Urinary bladder (tissue), 4 donors: Measurements from ENCODE around the gene WDFY4. TPM values are rescaled to one million over a fixed set of nuclear protein-coding genes. Genes with fewer than 3 reads are reported as not detected.

Experiments used
- DNase-seq: peaks from one replicate; pipeline ENCODE4 v3.0.0-alpha.2; 2015; ENCODE audit errors: extremely low spot score
- H3K27ac ChIP-seq: one replicate; pipeline ENCODE4 v1.5.1; 2013; ENCODE audit warnings: low read depth, mild to moderate bottlenecking, moderate library complexity
- H3K36me3 ChIP-seq: one replicate; pipeline ENCODE4 v1.6.1; 2013; ENCODE audit warnings: mild to moderate bottlenecking, moderate library complexity; ENCODE audit not compliant: insufficient read depth
- H3K4me1 ChIP-seq: one replicate; pipeline ENCODE4 v1.6.1; 2013; ENCODE audit warnings: mild to moderate bottlenecking, moderate library complexity; ENCODE audit not compliant: insufficient read depth
- H3K4me3 ChIP-seq: one replicate; pipeline ENCODE4 v1.5.1; 2013; ENCODE audit warnings: low read depth, low read length
- WGBS: extraction: QIAGEN DNeasy Blood & Tissue Kit; methylation state at CpG from one replicate; pipeline ENCODE4 v1.1.7; 2013; 5-methylcytosine and 5-hydroxymethylcytosine counted together
- polyA plus RNA-seq: library from polyadenylated mRNA; stranded (reverse); fragments of 200-250 nt; gene quantifications from one replicate; pipeline ENCODE4 v1.2.3, GENCODE V29; 2013
- total RNA-seq: library from RNA; depleted of rRNA; stranded (reverse); fragments of >200 nt; gene quantifications from one replicate; pipeline ENCODE4 v1.2.3, GENCODE V29; 2014
- donor health status: healthy with polysubstance abuse.
- donor health status: healthy.

Gene WDFY4
- total and polyA plus RNA-seq, 2 donors: 2.0 to 4.9 TPM

- 95% methylated on average over 12 of the region's 12 CpGs for WGBS
- DNase-seq: no peak
- no peaks in the 10 kb centered on the region for H3K4me1 ChIP-seq
- H3K27ac ChIP-seq: no peak overlapping the region
- no peak overlapping the region for H3K4me3 ChIP-seq
- no peaks in the 10 kb centered on the region for H3K36me3 ChIP-seq
These were observed 290.0 kb downstream of the WDFY4 start for GRCh38 chr10:48974510-48975156.

GRCh38 chr10:48976196-48976595, 291.5 kb downstream of the WDFY4 start:
- Histone ChIP-seq H3K36me3 (no peaks in the 10 kb centered on the region), H3K4me1 (no peaks in the 10 kb centered on the region), H3K27ac (no peak overlapping the region), H3K4me3 (no peak overlapping the region)
- no peak for DNase-seq

GRCh38 chr10:48978318-48978717, 293.6 kb downstream of the WDFY4 start:
- no peak for DNase-seq

GRCh38 chr10:48981310-48981907, 296.7 kb downstream of the WDFY4 start:
- Histone ChIP-seq H3K4me1 (no peaks in the 10 kb centered on the region), H3K27ac (no peak overlapping the region), H3K36me3 (no peaks in the 10 kb centered on the region), H3K4me3 (no peak overlapping the region)
- no peak for DNase-seq
- WGBS: 33% methylated on average over 12 of the region's 12 CpGs

More at GRCh38 chr10:48978318-48978717, 293.6 kb downstream of the WDFY4 start:
- WGBS: 90% methylated on average over 5 of the region's 5 CpGs
- no peak overlapping the region for H3K4me3 ChIP-seq
- no peak overlapping the region for H3K27ac ChIP-seq
- no peaks in the 10 kb centered on the region for H3K4me1 ChIP-seq
- no peaks in the 10 kb centered on the region for H3K36me3 ChIP-seq

- Histone ChIP-seq H3K27ac (no peak overlapping the region), H3K36me3 (no peaks in the 10 kb centered on the region), H3K4me1 (no peaks in the 10 kb centered on the region), H3K4me3 (no peak overlapping the region)
- WGBS: 92% methylated on average over 5 of the region's 5 CpGs
- DNase-seq: no peak
These were observed 297.9 kb downstream of the WDFY4 start for GRCh38 chr10:48982584-48982983.

- Histone ChIP-seq H3K4me3 (no peak overlapping the region), H3K27ac (no peak overlapping the region), H3K36me3 (no peaks in the 10 kb centered on the region), H3K4me1 (no peaks in the 10 kb centered on the region)
- WGBS: 76% methylated on average over 5 of the region's 5 CpGs
- no peak for DNase-seq
These were observed 299.1 kb downstream of the WDFY4 start for GRCh38 chr10:48983648-48984351.

GRCh38 chr10:48985621-48986158, 301.0 kb downstream of the WDFY4 start:
- WGBS: 96% methylated on average over 7 of the region's 7 CpGs
- no peak for DNase-seq
- H3K4me3 ChIP-seq: no peak overlapping the region
- no peak overlapping the region for H3K27ac ChIP-seq
- H3K4me1 ChIP-seq: no peaks in the 10 kb centered on the region
- H3K36me3 ChIP-seq: no peaks in the 10 kb centered on the region

GRCh38 chr10:48990226-48990625, 305.6 kb downstream of the WDFY4 start:
- Histone ChIP-seq H3K36me3 (no peaks in the 10 kb centered on the region), H3K4me3 (no peak overlapping the region), H3K4me1 (no peaks in the 10 kb centered on the region), H3K27ac (no peak overlapping the region)
- DNase-seq: no peak
- 93% methylated on average over 1 of the region's 1 CpG for WGBS

GRCh38 chr10:48993627-48994026, 309.0 kb downstream of the WDFY4 start:
- DNase-seq: no peak
- Histone ChIP-seq H3K36me3 (no peaks in the 10 kb centered on the region), H3K4me3 (no peak overlapping the region), H3K4me1 (no peaks in the 10 kb centered on the region), H3K27ac (no peak overlapping the region)
- 83% methylated on average over 5 of the region's 5 CpGs for WGBS

- Histone ChIP-seq H3K27ac (no peak overlapping the region), H3K4me3 (no peak overlapping the region), H3K4me1 (no peaks in the 10 kb centered on the region), H3K36me3 (no peaks in the 10 kb centered on the region)
- DNase-seq: no peak
- WGBS: 80% methylated on average over 3 of the region's 3 CpGs
These were observed 311.7 kb downstream of the WDFY4 start for GRCh38 chr10:48996329-48996728.

- no peak overlapping the region for H3K4me3 ChIP-seq
- no peak for DNase-seq
- H3K27ac ChIP-seq: no peak overlapping the region
- WGBS: 95% methylated on average over 2 of the region's 2 CpGs
- H3K4me1 ChIP-seq: no peaks in the 10 kb centered on the region
- H3K36me3 ChIP-seq: no peaks in the 10 kb centered on the region
These were observed 314.7 kb downstream of the WDFY4 start for GRCh38 chr10:48999346-48999745.

GRCh38 chr10:49000437-49001398, 316.0 kb downstream of the WDFY4 start:
- H3K4me1 ChIP-seq: no peaks in the 10 kb centered on the region
- no peaks in the 10 kb centered on the region for H3K36me3 ChIP-seq
- DNase-seq: no peak
- H3K27ac ChIP-seq: no peak overlapping the region
- H3K4me3 ChIP-seq: no peak overlapping the region
- WGBS: 91% methylated on average over 13 of the region's 13 CpGs

GRCh38 chr10:49001402-49001801, 316.7 kb downstream of the WDFY4 start:
- DNase-seq: no peak
- H3K36me3 ChIP-seq: no peaks in the 10 kb centered on the region
- H3K4me1 ChIP-seq: no peaks in the 10 kb centered on the region
- H3K27ac ChIP-seq: no peak overlapping the region
- WGBS: 79% methylated on average over 9 of the region's 9 CpGs
- no peak overlapping the region for H3K4me3 ChIP-seq
